IMR-90 (cell line): ENCODE measurements around the gene CYB561D1.

Experiments
- CTCF ChIP-seq: conservative IDR thresholded peaks from 2 replicates; pipeline ENCODE4 v1.5.1; 2012; ENCODE audit warnings: mild to moderate bottlenecking, low read depth, low read length, improper control_type of control experiment
- TF ChIP-seq, protein P1 (sequence below): fragments of 150-350 bp; IDR thresholded peaks from 2 replicates; pipeline ENCODE4 v1.6.1; 2016; ENCODE audit warnings: low read depth, mild to moderate bottlenecking, low read length, moderate library complexity, borderline replicate concordance

DNA sequence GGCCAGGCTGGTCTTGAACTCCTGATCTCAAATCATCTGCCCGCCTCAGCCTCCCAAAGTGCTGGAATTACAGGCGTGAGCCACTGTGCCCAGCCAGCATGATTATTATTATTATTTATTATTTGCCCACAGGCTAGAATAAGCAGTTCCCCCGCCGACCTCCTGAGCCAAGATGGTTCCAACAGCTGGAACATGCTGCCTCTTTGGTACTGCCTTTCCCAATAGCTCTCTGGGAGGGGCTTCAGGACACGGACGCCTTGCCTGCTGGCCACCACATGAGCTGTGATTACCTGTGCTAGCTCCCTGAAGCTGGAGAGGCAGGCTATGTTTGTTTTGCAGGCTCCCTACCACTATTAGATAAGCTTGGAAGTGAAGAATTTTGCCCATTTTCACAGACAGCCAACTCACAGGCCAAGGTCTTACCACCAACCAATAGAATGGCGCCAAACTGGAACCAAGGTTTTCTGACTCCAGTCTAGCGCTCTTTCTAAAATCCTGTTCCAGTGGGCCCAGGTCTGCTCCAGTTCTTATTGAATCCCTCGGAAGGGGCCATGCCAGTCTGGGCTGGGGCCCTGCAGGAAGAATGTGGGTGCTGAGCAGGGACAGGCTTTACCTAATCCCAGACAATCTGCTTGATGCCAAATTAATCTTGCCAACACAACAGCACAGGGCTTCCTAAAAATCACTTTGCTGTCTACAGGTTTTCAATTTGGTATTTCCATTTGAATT, 43.7 kb downstream of the CYB561D1 start:
- TF ChIP-seq CTCF, result no peak
- TF ChIP-seq, protein P1, sequence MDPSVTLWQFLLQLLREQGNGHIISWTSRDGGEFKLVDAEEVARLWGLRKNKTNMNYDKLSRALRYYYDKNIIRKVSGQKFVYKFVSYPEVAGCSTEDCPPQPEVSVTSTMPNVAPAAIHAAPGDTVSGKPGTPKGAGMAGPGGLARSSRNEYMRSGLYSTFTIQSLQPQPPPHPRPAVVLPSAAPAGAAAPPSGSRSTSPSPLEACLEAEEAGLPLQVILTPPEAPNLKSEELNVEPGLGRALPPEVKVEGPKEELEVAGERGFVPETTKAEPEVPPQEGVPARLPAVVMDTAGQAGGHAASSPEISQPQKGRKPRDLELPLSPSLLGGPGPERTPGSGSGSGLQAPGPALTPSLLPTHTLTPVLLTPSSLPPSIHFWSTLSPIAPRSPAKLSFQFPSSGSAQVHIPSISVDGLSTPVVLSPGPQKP, result no peak
